WTC11 (cell line): ENCODE measurements around the gene CPTP. TPM values are rescaled to one million over a fixed set of nuclear protein-coding genes. Genes with fewer than 3 reads are reported as not detected.

Experiments used
- ATAC-seq: fragments of 200-7000 bp; cut with Tn5 transposase; 2 replicates; pipeline ENCODE4 v1.10.0; 2021; ENCODE audit warnings: mild to moderate bottlenecking, moderate library complexity
- CTCF ChIA-PET: fragments of 300-600 bp; sonication (Branson Sonifier 250); formaldehyde crosslinking; loops from one replicate; lab custom pipeline; 2021; ENCODE audit warnings: antibody characterized with exemption; lab: Charles Lee
- POLR2A ChIA-PET: fragments of 350-600 bp; sonication (Branson Sonifier 250); formaldehyde crosslinking; loops from one replicate; lab custom pipeline; 2021; ENCODE audit warnings: antibody characterized with exemption; lab: Charles Lee
- DNase-seq: peaks from one replicate; pipeline ENCODE4 v3.0.0; 2021; ENCODE audit warnings: low spot score
- H3K27ac Mint-ChIP-seq: 2 replicates; pipeline ENCODE4 v1.8.0; 2021; ENCODE audit warnings: mixed read lengths
- H3K27me3 Mint-ChIP-seq: 2 replicates; pipeline ENCODE4 v1.8.0; 2021; ENCODE audit warnings: low read depth, mild to moderate bottlenecking, moderate library complexity, mixed read lengths
- H3K36me3 Mint-ChIP-seq: 2 replicates; pipeline ENCODE4 v1.8.0; 2021; ENCODE audit warnings: mixed read lengths
- H3K4me1 Mint-ChIP-seq: 2 replicates; pipeline ENCODE4 v1.8.0; 2022; ENCODE audit warnings: mixed read lengths
- H3K4me3 Mint-ChIP-seq: 2 replicates; pipeline ENCODE4 v1.8.0; 2021; ENCODE audit warnings: mild to moderate bottlenecking, moderate library complexity, mixed read lengths
- H3K9me3 Mint-ChIP-seq: 2 replicates; pipeline ENCODE4 v1.8.0; 2021; ENCODE audit warnings: mixed read lengths
- AFF4 ChIP-seq: sonication (generic); formaldehyde crosslinking; IDR thresholded peaks from 2 replicates; pipeline ENCODE4 v1.8.1; 2023; ENCODE audit warnings: mild to moderate bottlenecking, missing genetic modification reagents, borderline replicate concordance
- CTCF ChIP-seq: fragments of 200-600 bp; IDR thresholded peaks from 2 replicates; pipeline ENCODE4 v1.8.0; 2022; ENCODE audit warnings: antibody characterized with exemption
- ESRRA ChIP-seq: sonication (generic); formaldehyde crosslinking; IDR thresholded peaks from 2 replicates; pipeline ENCODE4 v1.8.1; 2022; ENCODE audit warnings: mild to moderate bottlenecking, missing genetic modification reagents, borderline replicate concordance
- FOXK1 ChIP-seq: sonication (generic); formaldehyde crosslinking; IDR thresholded peaks from 2 replicates; pipeline ENCODE4 v1.8.0; 2022; ENCODE audit warnings: mild to moderate bottlenecking, moderate library complexity, missing genetic modification reagents
- KAT7 ChIP-seq: sonication (generic); formaldehyde crosslinking; IDR thresholded peaks from 2 replicates; pipeline ENCODE4 v1.8.1; 2023; ENCODE audit warnings: missing genetic modification reagents, mild to moderate bottlenecking, borderline replicate concordance
- MYBL2 ChIP-seq: sonication (generic); formaldehyde crosslinking; IDR thresholded peaks from 2 replicates; pipeline ENCODE4 v1.8.1; 2023; ENCODE audit warnings: mild to moderate bottlenecking, moderate library complexity, missing genetic modification reagents
- NFYB ChIP-seq: sonication (generic); formaldehyde crosslinking; conservative IDR thresholded peaks from 2 replicates; pipeline ENCODE4 v1.8.0; 2022; ENCODE audit warnings: low read depth, missing genetic modification reagents
- NR1H2 ChIP-seq: sonication (generic); formaldehyde crosslinking; IDR thresholded peaks from 2 replicates; pipeline ENCODE4 v1.9.0; 2021; ENCODE audit warnings: mild to moderate bottlenecking, moderate library complexity, missing genetic modification reagents
- RELA ChIP-seq: sonication (generic); formaldehyde crosslinking; IDR thresholded peaks from 2 replicates; pipeline ENCODE4 v1.8.1; 2022; ENCODE audit warnings: missing genetic modification reagents, mild to moderate bottlenecking, borderline replicate concordance
- SP1 ChIP-seq: sonication (generic); formaldehyde crosslinking; conservative IDR thresholded peaks from 2 replicates; pipeline ENCODE4 v1.8.1; 2022; ENCODE audit warnings: missing genetic modification reagents
- ZNF671 ChIP-seq: fragments of 250-450 bp; sonication (Bioruptor Pico); IDR thresholded peaks from 2 replicates; pipeline ENCODE4 v1.8.0; 2021; ENCODE audit warnings: mild to moderate bottlenecking
- total RNA-seq: library from RNA; stranded (reverse); gene quantifications from 3 replicates; pipeline ENCODE4 v1.2.3, GENCODE V29; 2021
- TF ChIP-seq, protein P1 (sequence below): sonication (generic); formaldehyde crosslinking; IDR thresholded peaks from 2 replicates; pipeline ENCODE4 v1.8.1; 2022; ENCODE audit warnings: low read depth, mild to moderate bottlenecking, moderate library complexity, missing genetic modification reagents, borderline replicate concordance
- TF ChIP-seq, protein P2 (sequence below): sonication (generic); formaldehyde crosslinking; IDR thresholded peaks from 2 replicates; pipeline ENCODE4 v1.8.0; 2022; ENCODE audit warnings: missing genetic modification reagents

Gene CPTP
- total RNA-seq, 1 experiment from 2014 or later = 14.4 TPM

- Mint-ChIP-seq H3K27ac (no peak overlapping the region), H3K27me3 (no peaks in the 10 kb centered on the region), H3K4me1 (peaks cover 3% of the 10 kb centered on the region; the same call in 1 of the 2 replicates), H3K4me3 (no peak overlapping the region), H3K9me3 (peaks cover 5% of the 10 kb centered on the region), H3K36me3 (no peaks in the 10 kb centered on the region)
- ATAC-seq = no peak
- POLR2A ChIA-PET = interaction anchor here (0.6 kb wide), 1 partner anchor 21 kb away, joined by 3 read pairs; no protein-coding TSS in a partner anchor
- peak; percentile 13 for DNase-seq
- CTCF ChIA-PET = interaction anchor here (0.6 to 2.3 kb wide), 5 partner anchors 9 to 339 kb away, joined by 4 to 10 read pairs (median 5); no protein-coding TSS in a partner anchor
- TF ChIP-seq, protein P1, sequence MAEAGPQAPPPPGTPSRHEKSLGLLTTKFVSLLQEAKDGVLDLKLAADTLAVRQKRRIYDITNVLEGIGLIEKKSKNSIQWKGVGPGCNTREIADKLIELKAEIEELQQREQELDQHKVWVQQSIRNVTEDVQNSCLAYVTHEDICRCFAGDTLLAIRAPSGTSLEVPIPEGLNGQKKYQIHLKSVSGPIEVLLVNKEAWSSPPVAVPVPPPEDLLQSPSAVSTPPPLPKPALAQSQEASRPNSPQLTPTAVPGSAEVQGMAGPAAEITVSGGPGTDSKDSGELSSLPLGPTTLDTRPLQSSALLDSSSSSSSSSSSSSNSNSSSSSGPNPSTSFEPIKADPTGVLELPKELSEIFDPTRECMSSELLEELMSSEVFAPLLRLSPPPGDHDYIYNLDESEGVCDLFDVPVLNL = no peak
These were observed 46.0 kb upstream of the CPTP start for GRCh38 chr1:1278620-1279019.

DNA sequence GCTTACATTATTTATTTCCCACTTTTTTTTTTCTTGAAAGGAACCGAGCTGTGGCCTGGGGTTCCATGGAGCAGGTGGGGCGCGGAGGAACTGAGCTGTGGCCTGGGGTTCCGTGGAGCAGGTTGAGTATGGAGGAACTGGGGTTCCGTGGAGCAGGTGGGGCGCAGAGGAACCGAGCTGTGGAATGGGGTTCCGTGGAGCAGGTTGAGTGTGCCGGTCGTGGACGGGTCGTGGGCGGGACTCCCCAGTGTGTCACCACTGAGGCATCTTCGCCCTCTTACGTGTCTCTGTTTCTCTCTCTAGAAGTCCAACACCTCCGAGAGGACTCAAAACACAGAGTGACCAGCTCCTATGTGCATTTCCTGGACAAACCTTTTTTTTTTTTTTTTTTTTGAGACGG is 45.6 kb upstream of the CPTP start:
- peaks cover 5% of the 10 kb centered on the region for H3K9me3 Mint-ChIP-seq
- CTCF ChIA-PET = interaction anchor here (0.6 to 1.9 kb wide), 6 partner anchors 9 to 340 kb away, joined by 3 to 10 read pairs (median 5); no protein-coding TSS in a partner anchor
- POLR2A ChIA-PET = interaction anchor here (0.6 to 1.1 kb wide), 2 partner anchors 17 to 21 kb away, joined by 3 to 4 read pairs; no protein-coding TSS in a partner anchor

More for the DNA sequence above, 45.6 kb upstream of the CPTP start:
- no peak for ATAC-seq
- peaks cover 3% of the 10 kb centered on the region; the same call in 1 of the 2 replicates for H3K4me1 Mint-ChIP-seq
- no peak for DNase-seq
- no peak for TF ChIP-seq CTCF
- no peak for TF ChIP-seq KAT7 (CRISPR knock-in tag)
- TF ChIP-seq RELA (CRISPR knock-in tag) = no peak
- TF ChIP-seq NR1H2 (CRISPR knock-in tag) = no peak
- TF ChIP-seq ZNF671 (CRISPR knock-in tag) = no peak
- no peak for TF ChIP-seq AFF4
- TF ChIP-seq SP1 (CRISPR knock-in tag) = no peak
- no peak for TF ChIP-seq MYBL2 (CRISPR knock-in tag)
- TF ChIP-seq, protein P2, sequence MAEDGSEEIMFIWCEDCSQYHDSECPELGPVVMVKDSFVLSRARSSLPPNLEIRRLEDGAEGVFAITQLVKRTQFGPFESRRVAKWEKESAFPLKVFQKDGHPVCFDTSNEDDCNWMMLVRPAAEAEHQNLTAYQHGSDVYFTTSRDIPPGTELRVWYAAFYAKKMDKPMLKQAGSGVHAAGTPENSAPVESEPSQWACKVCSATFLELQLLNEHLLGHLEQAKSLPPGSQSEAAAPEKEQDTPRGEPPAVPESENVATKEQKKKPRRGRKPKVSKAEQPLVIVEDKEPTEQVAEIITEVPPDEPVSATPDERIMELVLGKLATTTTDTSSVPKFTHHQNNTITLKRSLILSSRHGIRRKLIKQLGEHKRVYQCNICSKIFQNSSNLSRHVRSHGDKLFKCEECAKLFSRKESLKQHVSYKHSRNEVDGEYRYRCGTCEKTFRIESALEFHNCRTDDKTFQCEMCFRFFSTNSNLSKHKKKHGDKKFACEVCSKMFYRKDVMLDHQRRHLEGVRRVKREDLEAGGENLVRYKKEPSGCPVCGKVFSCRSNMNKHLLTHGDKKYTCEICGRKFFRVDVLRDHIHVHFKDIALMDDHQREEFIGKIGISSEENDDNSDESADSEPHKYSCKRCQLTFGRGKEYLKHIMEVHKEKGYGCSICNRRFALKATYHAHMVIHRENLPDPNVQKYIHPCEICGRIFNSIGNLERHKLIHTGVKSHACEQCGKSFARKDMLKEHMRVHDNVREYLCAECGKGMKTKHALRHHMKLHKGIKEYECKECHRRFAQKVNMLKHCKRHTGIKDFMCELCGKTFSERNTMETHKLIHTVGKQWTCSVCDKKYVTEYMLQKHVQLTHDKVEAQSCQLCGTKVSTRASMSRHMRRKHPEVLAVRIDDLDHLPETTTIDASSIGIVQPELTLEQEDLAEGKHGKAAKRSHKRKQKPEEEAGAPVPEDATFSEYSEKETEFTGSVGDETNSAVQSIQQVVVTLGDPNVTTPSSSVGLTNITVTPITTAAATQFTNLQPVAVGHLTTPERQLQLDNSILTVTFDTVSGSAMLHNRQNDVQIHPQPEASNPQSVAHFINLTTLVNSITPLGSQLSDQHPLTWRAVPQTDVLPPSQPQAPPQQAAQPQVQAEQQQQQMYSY (CRISPR knock-in tag) = no peak
- TF ChIP-seq FOXK1 (CRISPR knock-in tag) = no peak
- TF ChIP-seq NFYB = no peak
- TF ChIP-seq ESRRA (CRISPR knock-in tag) = no peak
- TF ChIP-seq, all 79 proteins: peak for 0
- H3K27me3 Mint-ChIP-seq = no peaks in the 10 kb centered on the region
- H3K27ac Mint-ChIP-seq = no peak overlapping the region
- H3K36me3 Mint-ChIP-seq = no peaks in the 10 kb centered on the region
- H3K4me3 Mint-ChIP-seq = no peak overlapping the region
